ENCODE measurements around the gene FXN.
"Not testable (repeated sequence)": the region's sequence is repeated elsewhere in the genome, so short reads cannot be mapped to it uniquely, and the experiment has no call there.

The FXN gene

DNA sequence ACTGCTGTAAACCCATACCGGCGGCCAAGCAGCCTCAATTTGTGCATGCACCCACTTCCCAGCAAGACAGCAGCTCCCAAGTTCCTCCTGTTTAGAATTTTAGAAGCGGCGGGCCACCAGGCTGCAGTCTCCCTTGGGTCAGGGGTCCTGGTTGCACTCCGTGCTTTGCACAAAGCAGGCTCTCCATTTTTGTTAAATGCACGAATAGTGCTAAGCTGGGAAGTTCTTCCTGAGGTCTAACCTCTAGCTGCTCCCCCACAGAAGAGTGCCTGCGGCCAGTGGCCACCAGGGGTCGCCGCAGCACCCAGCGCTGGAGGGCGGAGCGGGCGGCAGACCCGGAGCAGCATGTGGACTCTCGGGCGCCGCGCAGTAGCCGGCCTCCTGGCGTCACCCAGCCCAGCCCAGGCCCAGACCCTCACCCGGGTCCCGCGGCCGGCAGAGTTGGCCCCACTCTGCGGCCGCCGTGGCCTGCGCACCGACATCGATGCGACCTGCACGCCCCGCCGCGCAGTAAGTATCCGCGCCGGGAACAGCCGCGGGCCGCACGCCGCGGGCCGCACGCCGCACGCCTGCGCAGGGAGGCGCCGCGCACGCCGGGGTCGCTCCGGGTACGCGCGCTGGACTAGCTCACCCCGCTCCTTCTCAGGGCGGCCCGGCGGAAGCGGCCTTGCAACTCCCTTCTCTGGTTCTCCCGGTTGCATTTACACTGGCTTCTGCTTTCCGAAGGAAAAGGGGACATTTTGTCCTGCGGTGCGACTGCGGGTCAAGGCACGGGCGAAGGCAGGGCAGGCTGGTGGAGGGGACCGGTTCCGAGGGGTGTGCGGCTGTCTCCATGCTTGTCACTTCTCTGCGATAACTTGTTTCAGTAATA is at the start of gene FXN:
Gene FXN (plus strand): TSS at position 315 of the 871 bp plus-strand sequence. CDS start 31 bp downstream, at position 346.
- peak; percentile 93 for DNase-seq (ENCODE audit: low spot score)

DNA sequence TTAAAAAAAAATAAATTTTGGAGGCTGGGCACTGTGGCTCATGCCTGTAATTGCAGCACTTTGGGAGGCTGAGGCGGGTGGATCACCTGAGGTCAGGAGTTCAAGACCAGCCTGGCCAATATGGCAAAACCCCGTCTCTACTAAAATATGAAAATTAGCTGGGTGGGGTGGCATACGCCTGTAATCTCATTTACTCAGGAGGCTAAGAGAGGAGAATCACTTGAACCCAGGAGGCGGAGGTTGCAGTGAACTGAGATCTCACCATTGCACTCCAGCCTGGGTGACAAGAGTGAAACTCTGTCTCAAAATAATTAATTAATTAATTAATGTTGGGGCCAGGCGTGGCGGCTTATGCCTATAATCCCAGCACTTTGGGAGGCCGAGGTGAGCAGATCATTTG is 48.6 kb upstream of the FXN start:
- not testable (repeated sequence) for DNase-seq (ENCODE audit: low spot score)

DNA sequence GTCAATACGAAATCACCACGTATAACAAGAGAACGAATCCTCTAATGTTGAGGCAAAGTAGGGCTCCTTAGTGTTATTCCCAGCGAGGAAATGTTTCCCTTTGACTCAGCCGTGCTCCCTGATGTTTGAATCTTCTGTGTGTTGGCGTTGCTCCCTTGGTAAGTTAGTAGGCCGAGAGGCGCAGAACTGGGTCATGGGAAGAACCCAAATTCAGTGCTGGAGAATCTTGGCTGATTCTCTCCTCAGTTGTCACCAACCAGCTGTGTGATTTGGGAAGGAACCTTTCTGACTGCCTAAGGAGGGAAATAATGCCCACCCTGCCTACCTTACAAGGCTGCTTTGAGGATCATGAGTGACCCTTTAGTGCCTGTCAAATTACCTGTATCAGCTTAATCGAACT is 44.1 kb upstream of the FXN start:
- DNase-seq (ENCODE audit: low spot score), result no peak

DNA sequence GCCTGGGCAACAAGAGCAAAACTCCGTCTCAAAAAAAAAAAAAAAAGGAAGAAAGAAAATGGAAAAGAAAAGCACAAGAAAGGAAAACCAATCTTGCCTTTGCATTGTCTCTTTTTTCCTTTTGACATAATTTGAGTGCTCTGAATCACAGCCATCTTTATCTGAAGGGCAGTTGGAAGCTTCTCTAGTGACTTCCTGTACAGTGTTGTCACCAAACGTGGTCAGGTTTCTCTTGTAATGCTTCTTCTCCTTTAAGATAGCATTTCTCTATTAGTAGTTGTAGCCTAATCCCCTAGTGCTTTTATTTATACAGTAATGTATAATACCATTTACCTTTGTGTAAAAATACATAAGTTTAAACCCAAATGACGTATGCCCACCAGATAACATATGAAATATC is 39.8 kb upstream of the FXN start:
- DNase-seq (ENCODE audit: low spot score), result no peak

DNA sequence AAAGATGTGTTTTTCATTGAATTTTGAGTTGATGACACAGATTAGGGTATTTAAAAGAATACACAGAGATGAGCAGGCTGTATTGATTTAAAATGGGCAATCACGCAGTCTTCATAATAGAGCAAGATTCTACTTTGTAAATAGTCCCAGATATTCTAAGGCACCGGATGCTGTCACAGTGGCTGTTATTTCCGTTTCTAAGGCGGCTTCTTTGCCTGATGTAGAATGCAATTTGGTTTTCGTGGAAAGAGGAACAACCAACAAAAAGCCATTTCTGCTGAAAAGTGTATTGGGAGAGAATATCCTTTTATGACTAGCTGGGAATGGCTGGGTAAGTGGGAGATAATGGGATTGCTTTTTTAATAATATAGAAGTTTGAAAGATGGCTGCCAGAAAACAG is 39.1 kb upstream of the FXN start:
- DNase-seq (ENCODE audit: low spot score), result no peak

DNA sequence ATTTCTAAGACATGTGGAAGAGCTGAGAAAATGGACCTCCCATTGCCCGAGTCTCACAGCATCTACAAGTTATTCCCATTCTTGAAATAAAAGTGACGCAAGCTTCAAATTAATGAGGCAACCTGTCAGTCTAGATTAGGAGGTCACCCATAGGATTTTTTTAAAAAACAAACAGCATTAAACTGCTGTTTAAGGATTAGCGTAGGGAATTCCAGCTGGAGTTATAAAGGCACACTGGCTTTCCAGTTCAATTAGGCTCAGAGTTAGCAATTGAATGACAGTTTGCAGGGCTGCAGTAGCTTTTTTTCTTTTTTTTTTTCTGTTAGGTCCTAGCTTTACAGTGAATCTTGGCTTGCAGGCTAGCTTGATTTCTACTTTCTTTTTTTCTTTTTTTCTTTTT is 37.9 kb upstream of the FXN start:
- DNase-seq (ENCODE audit: low spot score), result no peak

DNA sequence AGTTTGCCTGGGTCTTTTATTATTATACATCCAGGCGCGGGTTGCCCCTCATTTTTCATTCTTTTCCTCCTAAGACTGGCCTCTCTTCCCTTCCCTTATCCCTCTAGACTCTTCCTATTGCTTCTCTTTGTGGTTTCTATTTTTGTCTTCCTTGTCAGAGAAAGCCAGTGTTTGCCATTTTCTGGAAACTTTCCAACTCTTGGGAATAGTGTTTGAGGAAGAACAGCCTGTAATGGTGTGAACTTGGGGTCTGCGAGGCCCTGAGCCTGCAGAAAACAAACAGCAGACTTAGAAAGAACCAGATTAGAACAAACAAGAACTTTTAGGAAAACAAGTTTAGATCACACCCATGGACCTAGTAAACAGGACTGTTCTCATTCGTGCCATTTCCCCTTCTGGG is 37.2 kb upstream of the FXN start:
- DNase-seq (ENCODE audit: low spot score), result no peak

DNA sequence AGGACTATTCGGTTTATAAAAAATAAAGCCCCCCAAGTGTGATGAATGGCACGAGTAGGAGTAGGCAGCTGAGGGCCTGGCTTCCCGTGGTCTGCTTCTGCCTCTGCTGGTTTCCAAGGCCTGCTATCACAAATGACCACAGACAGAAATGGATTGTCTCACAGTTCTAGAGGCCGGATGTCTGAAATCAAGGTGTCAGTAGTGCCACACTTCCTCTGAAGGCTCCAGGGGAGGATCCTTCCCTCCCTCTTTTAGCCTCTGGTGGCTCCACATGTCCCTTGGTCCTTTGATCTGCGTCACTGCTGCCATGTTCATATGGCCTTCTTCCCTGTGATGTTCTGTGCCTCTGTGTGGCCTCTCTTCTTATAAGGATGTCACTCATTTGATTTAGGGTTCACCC is 36.7 kb upstream of the FXN start:
- no peak for DNase-seq (ENCODE audit: low spot score)

DNA sequence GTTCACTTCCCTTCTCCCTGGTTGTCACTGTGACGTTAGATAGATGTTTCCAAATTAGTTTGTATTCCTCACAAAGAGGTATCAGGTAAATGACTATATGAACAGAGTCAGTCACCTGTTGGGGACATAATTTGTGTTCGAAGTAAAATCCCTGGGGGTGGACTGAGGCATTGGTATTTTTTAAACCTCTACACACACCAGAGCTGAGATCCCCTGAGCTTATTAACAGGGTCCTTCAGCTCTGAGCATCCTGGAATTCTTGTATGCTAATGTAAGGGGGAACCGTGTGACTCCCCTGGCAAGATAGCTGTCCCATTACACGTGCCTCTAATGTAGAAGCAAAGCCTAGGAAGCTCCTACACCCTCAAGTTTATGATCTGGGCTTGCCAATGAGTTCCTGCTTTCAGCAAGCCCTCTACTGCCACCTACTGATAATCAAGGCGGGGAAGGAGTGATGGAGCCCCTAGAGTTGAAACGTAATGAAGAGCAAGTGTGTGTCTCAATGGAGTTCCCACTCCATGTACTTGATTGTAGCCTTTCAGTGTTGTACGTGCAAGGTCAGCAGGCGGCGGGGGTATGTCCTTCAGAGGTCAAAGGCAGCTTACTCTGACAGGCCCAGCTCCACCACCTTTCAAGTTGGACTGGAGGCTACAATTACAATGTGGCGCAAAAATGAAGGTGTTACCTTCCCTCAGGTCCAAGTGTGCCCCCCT is 36.0 kb upstream of the FXN start:
- DNase-seq (ENCODE audit: low spot score), result peak; percentile 78

DNA sequence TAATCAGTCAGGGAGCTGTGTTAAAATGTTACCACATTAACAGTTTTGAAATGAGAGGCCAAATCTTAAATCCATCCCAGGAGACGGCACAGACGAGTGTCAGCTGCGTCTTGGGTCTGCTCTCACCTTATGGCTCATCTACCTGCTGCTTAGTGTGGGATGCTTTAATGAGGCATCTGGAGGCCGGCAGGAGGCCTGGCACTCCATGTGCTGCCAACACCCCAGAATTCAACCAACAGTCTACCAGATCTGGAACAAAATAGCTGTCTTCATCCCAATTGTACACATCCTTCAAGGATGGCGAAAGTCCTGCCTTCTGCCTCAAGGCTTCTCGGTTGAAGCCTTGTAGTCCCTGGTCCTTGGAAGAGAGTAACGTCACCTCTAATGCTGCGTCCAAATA is 33.6 kb upstream of the FXN start:
- no peak for DNase-seq (ENCODE audit: low spot score)

DNA sequence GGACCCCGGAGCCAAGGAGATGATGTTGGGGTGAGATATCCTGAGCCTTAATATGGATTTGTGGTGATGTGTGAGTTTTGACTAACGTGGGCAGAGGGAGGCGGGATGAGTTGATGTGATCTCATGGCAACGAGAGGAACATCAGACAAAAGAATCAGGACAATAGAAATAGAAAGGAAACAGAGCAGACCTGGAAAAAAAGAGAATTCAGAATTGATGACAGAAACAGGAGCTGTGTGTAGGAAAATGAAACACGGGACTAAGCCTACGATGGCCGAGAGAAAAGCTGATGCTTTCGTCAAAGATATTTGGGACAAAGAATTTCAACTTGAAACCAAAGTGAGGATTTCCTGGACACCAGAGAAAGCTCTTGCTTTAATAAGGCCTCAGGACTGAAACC is 32.5 kb upstream of the FXN start:
- no peak for DNase-seq (ENCODE audit: low spot score)

DNA sequence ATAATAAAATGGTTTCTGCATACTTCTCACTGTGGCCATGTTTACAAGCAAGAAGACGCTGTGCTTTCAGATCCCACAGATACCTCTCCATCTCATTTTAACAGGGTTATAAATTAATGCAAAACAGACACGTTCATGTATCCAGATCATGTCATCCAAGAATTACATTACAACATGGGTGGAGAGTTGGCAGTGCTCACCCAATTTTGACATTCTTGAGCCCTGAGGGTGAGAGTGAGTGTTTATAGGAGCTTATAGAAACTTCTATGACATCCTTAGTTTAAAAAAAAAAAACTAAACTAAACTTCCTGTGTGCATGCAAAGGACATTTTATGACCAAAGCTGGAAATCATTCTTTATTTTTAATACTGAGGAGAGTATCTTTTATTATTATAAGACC is 30.7 kb upstream of the FXN start:
- no peak for DNase-seq (ENCODE audit: low spot score)

DNA sequence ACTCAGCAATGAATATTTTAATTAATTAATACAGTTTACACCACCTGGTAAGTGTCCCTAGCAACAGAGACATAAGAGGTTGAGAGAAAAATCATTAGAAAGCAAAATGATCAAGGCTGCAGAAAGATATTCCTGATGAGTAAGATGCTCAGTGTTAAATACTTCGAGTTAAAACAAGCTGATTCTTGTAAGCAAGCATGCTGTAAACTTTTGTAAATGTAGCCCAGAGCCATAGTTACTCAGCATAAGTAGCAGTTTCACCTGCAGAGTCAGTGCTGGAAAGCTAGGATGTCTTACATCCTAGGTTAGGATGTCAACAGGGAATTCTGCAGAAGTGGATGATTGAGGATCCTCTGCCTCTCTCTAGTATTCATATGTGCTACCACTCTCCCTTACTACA is 25.8 kb upstream of the FXN start:
- DNase-seq (ENCODE audit: low spot score), result no peak

DNA sequence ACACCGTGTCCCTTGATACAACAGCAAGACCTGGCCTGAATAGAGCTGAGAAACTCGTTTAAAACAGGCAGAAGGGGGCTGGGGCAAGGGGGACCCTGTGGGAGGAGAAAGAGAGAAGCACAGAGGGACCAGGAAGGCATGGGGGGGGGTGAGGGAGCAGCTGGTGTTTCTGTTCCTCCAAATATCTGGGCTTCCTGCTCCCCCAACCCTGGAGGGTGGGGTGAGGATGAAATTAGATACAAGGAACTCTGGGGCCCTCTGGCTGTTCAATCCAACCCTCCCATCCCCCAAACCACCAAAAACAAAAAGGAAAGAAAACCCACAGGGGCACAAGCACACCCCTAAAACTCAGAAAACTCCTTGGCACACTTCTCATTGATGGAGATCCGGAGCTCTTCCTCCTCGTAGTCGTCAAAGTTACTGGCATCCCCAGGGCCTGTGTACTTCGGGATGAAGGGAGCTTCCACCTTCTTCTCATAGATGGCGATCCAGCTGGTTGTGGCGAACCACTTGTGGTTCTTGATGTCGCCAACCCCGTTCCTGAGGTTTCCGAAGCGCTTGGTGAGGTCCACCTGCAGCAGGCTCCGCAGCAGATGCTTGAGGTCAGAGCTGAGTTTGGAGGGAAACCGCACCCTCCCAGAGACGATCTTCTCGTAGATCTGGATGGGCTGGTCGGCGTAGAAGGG is 22.7 kb upstream of the FXN start:
- no peak for DNase-seq (ENCODE audit: low spot score)

DNA sequence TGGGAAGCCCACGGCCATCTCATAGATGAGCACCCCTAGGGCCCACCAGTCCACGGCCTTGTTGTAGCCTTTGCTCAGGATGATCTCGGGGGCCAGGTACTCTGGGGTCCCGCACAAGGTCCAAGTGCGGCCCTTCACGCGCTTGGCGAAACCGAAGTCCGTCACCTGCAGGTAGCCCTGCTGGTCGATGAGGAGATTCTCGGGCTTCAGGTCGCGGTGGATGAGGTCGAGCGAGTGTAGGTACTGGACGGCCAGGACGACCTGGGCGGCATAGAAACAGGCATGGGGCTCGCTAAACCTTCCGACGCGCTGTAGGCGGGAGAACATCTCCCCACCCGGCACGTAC is 22.2 kb upstream of the FXN start:
- no peak for DNase-seq (ENCODE audit: low spot score)

DNA sequence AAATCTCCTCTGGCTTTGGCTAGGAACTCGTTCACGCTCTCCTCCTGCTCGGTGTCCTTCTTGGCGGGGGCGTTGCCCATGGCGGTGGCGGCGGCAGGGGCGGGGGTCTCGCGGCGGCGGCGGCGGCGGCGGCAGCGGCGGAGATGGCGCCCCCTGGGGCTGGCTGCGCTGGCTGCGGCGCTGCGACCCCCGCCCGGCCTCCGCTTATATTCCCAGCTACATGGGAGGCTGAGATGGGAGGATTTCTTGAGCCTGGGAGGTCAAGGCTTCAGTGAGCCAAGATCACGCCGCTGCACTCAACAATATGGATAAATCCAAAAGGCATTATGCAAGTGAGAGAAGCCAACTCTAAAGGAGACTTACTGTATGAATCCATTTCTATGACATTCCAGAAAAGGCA is 21.5 kb upstream of the FXN start, which contains the start of gene PRKACG:
Gene PRKACG (minus strand): TSS at position 101 of the 400 bp plus-strand sequence. CDS start 21 bp downstream, at position 80.
- DNase-seq (ENCODE audit: low spot score), result no peak

DNA sequence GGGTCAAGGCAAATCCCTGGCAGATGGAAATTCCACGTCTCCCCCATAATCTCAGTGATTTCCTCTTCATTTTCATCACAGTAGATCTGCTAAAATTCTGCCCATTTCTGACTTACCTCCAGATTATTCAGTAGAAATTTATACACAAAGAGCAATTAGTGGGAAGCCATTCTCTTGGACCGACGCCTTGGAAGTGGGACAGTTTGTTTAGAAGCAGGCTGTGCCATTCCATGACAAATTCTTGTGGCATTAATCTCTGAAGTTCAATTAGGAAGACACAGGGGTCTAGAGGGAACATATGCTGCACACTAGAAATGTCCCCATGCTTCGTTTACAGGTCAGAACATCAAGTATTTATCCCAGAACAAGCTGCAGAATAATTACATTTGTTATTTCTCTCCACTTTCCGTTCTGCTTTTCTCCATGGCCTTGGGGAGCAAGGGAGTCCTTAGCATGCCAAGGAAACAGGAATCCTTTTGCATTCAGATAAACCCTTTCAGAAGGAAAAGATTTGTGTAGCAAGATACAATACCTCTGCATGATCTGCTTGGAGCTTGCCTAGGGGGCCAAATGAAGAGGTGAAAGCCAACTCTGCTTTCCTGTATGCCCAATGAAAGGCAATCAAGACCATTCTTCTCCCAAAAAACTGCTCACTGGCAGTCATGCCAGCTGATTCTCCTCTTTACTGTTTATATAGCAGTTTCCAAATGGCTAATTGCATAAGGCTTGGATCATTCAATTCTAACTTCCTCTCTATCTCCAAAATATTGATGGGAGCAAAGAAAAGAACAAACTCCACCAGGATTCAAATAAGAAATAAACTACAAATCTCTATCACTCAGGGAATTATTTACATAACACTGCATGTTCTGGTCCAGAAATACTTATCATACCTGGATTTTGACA is 19.1 kb upstream of the FXN start:
- no peak for DNase-seq (ENCODE audit: low spot score)

DNA sequence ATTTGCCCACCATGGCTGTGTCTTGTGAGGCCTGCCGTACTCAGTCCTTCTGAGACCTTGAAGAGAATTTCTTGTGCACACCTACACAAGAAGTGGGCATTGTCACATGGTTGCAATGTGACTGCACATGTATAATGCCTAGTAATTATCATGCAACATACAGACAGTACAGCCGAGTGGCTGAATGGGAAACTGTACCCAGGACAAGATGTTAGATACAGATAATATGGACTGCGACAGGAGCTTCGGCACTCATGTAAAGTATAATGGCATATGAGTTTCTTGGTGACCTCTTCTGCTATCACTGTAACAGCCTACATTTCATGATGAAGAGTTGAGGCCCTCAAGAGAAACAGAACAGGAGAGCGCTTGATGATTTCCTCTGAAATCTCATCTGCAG is 16.8 kb upstream of the FXN start:
- no peak for DNase-seq (ENCODE audit: low spot score)

DNA sequence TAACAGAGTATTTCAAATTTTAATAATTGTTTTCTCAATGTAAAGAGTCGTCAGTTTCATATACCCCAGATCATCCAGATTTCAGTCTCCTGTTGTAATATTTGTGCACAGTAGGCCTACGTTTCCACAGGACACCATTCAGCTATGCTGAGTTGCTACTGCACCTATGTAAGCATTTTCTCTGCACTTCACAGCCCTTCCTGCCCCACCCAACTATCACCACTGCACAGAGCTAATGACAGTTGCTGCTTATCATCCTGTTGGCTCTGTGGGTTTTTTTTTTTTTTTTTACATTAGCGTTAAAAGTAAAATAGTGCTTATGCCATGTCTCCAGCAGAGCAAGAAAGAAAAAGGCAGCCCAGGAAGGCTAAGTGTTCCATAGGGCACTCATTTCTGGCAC is 15.7 kb upstream of the FXN start:
- DNase-seq (ENCODE audit: low spot score), result no peak

DNA sequence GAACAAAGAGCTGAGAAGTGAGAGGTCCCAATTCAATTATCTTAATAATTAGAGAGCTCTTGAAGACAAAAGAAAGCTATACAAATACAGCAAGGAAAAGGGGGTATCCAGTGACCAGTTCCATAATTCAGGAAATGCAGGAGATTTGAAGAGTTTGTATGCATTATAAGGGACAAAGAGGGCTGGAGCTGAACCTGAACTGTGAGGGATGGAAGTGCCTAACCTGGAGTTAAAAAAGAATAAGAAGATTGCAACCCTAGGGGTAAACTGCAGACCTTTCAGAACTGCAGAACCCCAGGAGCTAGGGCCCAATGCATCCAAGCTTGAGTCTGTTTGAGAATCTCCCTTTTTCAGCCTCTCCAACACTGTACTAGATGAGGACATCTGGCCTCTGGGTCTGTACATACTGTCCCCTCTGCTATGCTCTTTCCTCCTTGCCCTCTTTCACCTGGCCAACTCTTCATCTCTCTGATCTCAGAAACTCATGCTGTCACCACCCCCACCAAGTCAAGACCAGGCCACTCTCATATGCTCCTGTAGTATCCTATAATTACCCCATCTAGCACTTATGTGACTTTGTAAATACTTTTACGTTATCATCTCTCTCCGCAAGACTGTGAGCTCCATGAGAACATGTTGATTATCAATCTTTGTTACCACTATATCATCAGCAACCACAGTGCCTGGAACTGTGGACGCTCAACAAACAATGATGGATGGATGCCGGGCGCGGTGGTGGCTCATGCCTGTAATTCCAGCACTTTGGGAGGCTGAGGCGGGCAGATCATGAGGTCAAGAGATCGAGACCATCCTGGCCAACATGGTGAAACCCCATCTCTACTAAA is 15.0 kb upstream of the FXN start:
- DNase-seq (ENCODE audit: low spot score), result no peak

DNA sequence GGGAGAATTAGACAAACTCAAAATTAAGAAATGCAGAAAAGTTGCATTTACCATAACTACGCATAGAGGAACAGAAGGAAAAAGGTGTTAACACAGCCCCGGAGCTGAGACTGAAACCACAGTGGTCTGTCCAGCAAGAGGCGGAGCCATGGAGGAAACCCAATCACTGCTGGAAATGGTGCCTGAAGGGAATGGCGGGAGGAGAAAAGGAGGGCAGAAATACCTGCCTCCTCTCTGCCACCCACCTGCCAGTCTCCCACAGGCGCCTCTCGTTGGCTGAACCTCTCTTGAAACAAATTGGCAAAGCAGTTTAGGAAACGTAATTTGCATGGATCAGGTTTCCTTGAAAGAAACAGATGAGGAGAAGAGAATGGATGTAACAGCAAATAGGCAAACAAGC is 11.9 kb upstream of the FXN start:
- no peak for DNase-seq (ENCODE audit: low spot score)
